Fibroblast of pulmonary artery (primary cell): ENCODE measurements around the gene SDK1.

Experiments used
- DNase-seq: peaks from one replicate; pipeline ENCODE4 v3.0.0-alpha.2; 2010; ENCODE audit warnings: low read depth
- H3K4me3 ChIP-seq: replicated peaks from 2 replicates; pipeline ENCODE4 v1.5.1; 2011; ENCODE audit warnings: low read depth, mild to moderate bottlenecking, control low read depth, low read length, moderate library complexity
- TF ChIP-seq, protein P1 (sequence below): IDR thresholded peaks from 2 replicates; pipeline ENCODE4 v1.5.1; 2011; ENCODE audit warnings: mild to moderate bottlenecking, control low read depth, low read length, inconsistent platforms; ENCODE audit errors: missing control alignments

SDK1 gene

DNA sequence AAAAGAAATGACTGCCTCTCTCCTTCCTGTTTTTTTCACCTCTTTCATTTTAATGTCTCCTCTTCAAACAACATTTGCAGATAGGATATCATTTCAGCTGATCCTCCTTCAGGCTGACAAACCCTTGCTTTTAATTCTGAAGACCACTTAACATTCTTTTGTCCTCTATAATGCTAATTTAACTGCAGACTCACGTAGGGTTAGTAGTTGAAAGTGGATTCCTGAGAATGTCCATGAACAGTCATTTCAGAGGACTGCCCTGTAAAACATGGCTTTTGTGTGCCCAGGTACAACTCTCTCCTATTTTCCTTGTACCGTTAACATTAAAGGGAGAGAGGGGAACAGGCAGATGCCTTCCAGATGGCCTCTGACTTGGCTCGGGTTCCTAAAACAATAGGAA is 524.4 kb downstream of the SDK1 start:
- no peak for DNase-seq
- TF ChIP-seq, protein P1, sequence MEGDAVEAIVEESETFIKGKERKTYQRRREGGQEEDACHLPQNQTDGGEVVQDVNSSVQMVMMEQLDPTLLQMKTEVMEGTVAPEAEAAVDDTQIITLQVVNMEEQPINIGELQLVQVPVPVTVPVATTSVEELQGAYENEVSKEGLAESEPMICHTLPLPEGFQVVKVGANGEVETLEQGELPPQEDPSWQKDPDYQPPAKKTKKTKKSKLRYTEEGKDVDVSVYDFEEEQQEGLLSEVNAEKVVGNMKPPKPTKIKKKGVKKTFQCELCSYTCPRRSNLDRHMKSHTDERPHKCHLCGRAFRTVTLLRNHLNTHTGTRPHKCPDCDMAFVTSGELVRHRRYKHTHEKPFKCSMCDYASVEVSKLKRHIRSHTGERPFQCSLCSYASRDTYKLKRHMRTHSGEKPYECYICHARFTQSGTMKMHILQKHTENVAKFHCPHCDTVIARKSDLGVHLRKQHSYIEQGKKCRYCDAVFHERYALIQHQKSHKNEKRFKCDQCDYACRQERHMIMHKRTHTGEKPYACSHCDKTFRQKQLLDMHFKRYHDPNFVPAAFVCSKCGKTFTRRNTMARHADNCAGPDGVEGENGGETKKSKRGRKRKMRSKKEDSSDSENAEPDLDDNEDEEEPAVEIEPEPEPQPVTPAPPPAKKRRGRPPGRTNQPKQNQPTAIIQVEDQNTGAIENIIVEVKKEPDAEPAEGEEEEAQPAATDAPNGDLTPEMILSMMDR = no peak
- H3K4me3 ChIP-seq = no peak overlapping the region

DNA sequence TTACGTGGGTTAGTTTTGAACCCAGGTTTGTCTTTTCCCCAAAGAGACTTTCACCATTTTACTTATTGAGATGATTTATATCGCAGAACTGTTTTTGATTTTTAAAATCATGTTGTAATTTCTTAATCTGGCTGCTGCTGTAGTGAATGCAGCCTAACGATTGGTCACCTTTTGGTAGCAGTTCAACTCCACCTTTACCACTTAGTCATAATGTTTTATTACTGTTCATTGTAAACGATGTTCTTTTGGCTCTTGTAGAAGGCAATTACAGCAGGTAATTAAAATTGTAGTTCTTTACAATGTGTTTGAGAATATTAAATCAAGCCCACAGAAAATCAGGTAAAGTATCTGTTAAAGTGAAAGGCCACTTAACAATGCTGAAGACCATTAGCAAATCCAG is 531.1 kb downstream of the SDK1 start:
- H3K4me3 ChIP-seq = no peak overlapping the region
- DNase-seq = no peak
- TF ChIP-seq, protein P1 = no peak

DNA sequence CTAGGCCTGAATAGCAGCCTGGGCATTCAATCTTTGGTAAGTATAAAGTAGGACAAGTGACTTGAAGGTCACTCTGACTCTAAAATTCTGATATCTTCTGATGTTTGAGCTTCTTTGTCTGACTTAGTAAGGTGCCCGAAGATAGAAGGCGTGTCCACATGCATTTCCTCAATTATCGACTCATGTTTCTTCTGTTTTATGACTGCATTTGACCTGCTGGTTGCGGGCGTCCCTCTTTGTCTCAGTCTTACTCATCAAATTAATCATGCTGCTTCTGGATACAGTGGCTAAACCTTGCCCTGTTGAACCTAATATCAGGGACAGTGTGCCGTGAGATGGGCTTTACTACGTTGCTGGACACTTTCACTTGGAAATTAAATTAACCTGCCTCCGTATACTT is 534.1 kb downstream of the SDK1 start:
- TF ChIP-seq, protein P1 = no peak
- no peak overlapping the region for H3K4me3 ChIP-seq
- no peak for DNase-seq

DNA sequence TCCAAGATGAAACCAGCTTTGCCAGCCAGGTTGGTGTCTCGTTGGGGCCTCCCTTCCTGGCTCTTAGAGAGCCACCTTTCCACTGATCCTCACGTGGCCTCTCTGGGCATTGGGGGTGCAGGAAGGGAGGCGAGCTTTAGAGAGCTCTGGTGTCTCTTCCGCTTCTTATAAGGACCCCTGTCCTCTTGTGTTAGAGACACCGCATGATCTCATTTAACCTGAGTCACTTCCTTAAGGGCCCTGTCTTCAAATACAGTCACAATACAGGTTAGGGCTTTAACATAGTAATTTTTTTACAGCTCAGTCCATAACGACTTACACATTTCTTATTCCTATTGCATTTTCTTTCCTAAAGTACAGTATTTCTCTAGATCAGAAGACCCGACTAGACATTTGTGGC is 535.8 kb downstream of the SDK1 start:
- no peak for DNase-seq
- TF ChIP-seq, protein P1 = no peak
- no peak overlapping the region for H3K4me3 ChIP-seq

DNA sequence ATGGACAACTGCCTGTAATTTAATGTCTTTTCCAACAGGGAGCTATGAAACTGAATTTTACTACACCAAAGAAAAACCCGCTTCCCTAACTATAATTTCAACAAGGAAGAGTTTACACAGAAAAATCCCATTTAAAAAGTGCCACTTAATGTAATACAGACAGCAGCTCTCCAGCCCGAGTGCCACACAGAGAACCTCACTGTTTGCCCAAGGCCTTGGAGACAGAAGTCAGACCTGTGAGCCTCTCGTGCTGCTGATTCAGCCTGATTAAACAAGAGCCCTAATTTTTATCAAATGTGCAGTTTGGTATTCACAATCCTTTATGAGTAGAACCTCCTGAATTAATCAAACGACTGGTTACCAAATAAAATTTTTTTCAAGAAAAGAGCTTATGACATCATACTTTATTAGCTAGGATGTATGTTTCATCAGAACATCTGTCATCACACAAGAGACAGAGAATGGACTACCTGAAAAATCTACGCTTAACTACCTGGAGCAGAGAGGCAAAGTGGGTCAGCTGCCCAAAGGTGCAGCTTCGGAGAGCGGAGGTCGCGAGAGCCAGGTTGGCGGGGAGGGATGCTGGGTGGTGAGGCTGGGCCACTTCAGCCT is 543.6 kb downstream of the SDK1 start:
- no peak for DNase-seq
- no peak overlapping the region for H3K4me3 ChIP-seq
- TF ChIP-seq, protein P1 = no peak

DNA sequence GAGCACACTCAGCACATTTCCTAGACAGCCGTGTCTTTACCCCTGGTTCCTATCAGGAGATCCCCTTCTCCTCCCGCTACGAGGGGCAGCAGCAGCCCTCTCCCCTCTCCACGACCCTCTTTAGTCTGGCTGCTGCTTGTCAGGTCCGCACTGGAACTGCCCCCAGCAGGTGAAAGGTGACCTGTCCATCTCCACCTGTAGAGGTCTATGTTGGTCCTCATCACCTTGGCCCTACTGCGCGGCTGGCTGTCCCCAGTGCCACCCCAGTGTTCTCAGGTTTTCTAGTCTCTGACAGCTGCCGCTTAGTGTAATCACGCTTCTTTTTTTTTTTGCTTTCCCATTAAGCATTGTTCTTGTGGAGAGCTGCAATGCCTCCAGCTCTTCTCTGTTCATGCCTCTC is 545.7 kb downstream of the SDK1 start:
- DNase-seq = no peak
- TF ChIP-seq, protein P1 = no peak

DNA sequence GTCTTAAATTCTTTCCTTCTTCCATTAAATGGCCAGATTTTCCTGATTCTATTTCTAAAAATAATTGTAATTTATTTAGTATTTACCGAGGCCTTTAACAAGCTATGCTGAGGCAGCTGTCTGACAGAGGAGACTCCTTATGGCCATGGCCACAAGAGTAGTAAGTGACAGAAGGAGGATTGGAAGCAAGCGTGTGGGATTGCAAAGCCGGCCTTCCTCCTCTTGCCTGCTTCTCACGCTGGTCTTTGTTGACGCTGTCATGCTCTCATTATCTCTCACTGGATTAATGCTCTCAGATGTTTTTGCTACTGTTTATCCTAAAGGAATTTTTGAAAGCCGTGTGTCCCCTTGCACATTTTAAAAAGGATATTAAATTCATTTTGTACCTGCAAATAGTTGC is 546.3 kb downstream of the SDK1 start:
- TF ChIP-seq, protein P1 = no peak
- H3K4me3 ChIP-seq = no peak overlapping the region
- DNase-seq = no peak

More for the DNA sequence above, 545.7 kb downstream of the SDK1 start:
- no peak overlapping the region for H3K4me3 ChIP-seq
